ENCODE data around the gene ZNF366. TPM values are rescaled to one million over a fixed set of nuclear protein-coding genes. Genes with fewer than 3 reads are reported as not detected.

The ZNF366 gene
- total RNA-seq, 2 donors from 2014 or later = not detected

- Histone ChIP-seq H3K27me3 (ENCODE audit: control insufficient read depth, insufficient read depth, low read length, poor library complexity, severe bottlenecking) (peaks cover 10% of the 10 kb centered on the region), H3K4me1 (ENCODE audit: control insufficient read depth, insufficient read depth, low read length) (no peaks in the 10 kb centered on the region), H3K9ac (ENCODE audit: extremely low read depth, low read length, poor library complexity, severe bottlenecking) (no peak overlapping the region), H3K9me3 (ENCODE audit: control insufficient read depth, low read length) (no peaks in the 10 kb centered on the region), H3K27ac (ENCODE audit: low read depth, low read length) (no peak overlapping the region), H3K36me3 (ENCODE audit: control insufficient read depth, insufficient read depth, low read length) (no peaks in the 10 kb centered on the region), H3K4me3 (ENCODE audit: low read length) (no peak overlapping the region)
- no peak for DNase-seq
- peaks cover 2% of the 10 kb centered on the region for H3K4me1 Mint-ChIP-seq
- H3K4me3 Mint-ChIP-seq = no peak overlapping the region
- no peaks in the 10 kb centered on the region for H3K36me3 Mint-ChIP-seq (ENCODE audit: low read depth)
- H3K9me3 Mint-ChIP-seq = no peaks in the 10 kb centered on the region
- no peak for TF ChIP-seq CTCF (conservative IDR thresholded peaks at IDR 0.05)
- WGBS, 2 experiments (ENCODE audit: insufficient coverage in 1 of 2, insufficient read length in 1 of 2) = 85 to 89% methylated on average over 2 to 3 of the region's 3 CpGs
- H3K27ac Mint-ChIP-seq = no peak overlapping the region
- H3K27me3 Mint-ChIP-seq (ENCODE audit: insufficient read depth) = peaks cover 12% of the 10 kb centered on the region
Observed at GRCh38 chr5:72438141-72438540, 69.1 kb downstream of the ZNF366 start.

GRCh38 chr5:72436796-72437471 lies 70.3 kb downstream of the ZNF366 start:
- no peak for DNase-seq
- Histone ChIP-seq H3K27me3 (ENCODE audit: control insufficient read depth, insufficient read depth, low read length, poor library complexity, severe bottlenecking) (peaks cover 10% of the 10 kb centered on the region), H3K36me3 (ENCODE audit: control insufficient read depth, insufficient read depth, low read length) (no peaks in the 10 kb centered on the region), H3K9me3 (ENCODE audit: control insufficient read depth, low read length) (no peaks in the 10 kb centered on the region), H3K4me1 (ENCODE audit: control insufficient read depth, insufficient read depth, low read length) (peaks cover 6% of the 10 kb centered on the region), H3K9ac (ENCODE audit: extremely low read depth, low read length, poor library complexity, severe bottlenecking) (no peak overlapping the region), H3K4me3 (ENCODE audit: low read length) (no peak overlapping the region), H3K27ac (ENCODE audit: low read depth, low read length) (no peak overlapping the region)
- Mint-ChIP-seq H3K9me3 (no peaks in the 10 kb centered on the region), H3K27ac (no peak overlapping the region), H3K4me3 (no peak overlapping the region), H3K36me3 (ENCODE audit: low read depth) (no peaks in the 10 kb centered on the region), H3K4me1 (peaks cover 9% of the 10 kb centered on the region), H3K27me3 (ENCODE audit: insufficient read depth) (peaks cover 14% of the 10 kb centered on the region)
- WGBS, 2 experiments (ENCODE audit: insufficient coverage in 1 of 2, insufficient read length in 1 of 2) = 96 to 100% methylated on average over 1 to 3 of the region's 3 CpGs
- no peak for TF ChIP-seq CTCF (conservative IDR thresholded peaks at IDR 0.05)

- Histone ChIP-seq H3K36me3 (ENCODE audit: control insufficient read depth, insufficient read depth, low read length) (no peaks in the 10 kb centered on the region), H3K9me3 (ENCODE audit: control insufficient read depth, low read length) (no peaks in the 10 kb centered on the region), H3K4me1 (ENCODE audit: control insufficient read depth, insufficient read depth, low read length) (peaks cover 6% of the 10 kb centered on the region), H3K27ac (ENCODE audit: low read depth, low read length) (no peak overlapping the region), H3K27me3 (ENCODE audit: control insufficient read depth, insufficient read depth, low read length, poor library complexity, severe bottlenecking) (peaks cover 10% of the 10 kb centered on the region), H3K9ac (ENCODE audit: extremely low read depth, low read length, poor library complexity, severe bottlenecking) (no peak overlapping the region), H3K4me3 (ENCODE audit: low read length) (no peak overlapping the region)
- Mint-ChIP-seq H3K4me1 (peaks cover 9% of the 10 kb centered on the region), H3K27me3 (ENCODE audit: insufficient read depth) (peaks cover 20% of the 10 kb centered on the region), H3K9me3 (no peaks in the 10 kb centered on the region), H3K36me3 (ENCODE audit: low read depth) (no peaks in the 10 kb centered on the region), H3K4me3 (no peak overlapping the region), H3K27ac (no peak overlapping the region)
- DNase-seq = no peak
- WGBS, 2 experiments (ENCODE audit: insufficient coverage in 1 of 2, insufficient read length in 1 of 2) = 89 to 100% methylated on average over 3 of the region's 3 CpGs
- TF ChIP-seq CTCF (conservative IDR thresholded peaks at IDR 0.05) = no peak
Observed at GRCh38 chr5:72434781-72435437, 72.3 kb downstream of the ZNF366 start.

All from endodermal cell (in vitro differentiated cells).